Endodermal cell (in vitro differentiated cells): ENCODE measurements around the gene PBX4. TPM values are rescaled to one million over a fixed set of nuclear protein-coding genes. Genes with fewer than 3 reads are reported as not detected.
"Not testable (repeated sequence)": the region's sequence is repeated elsewhere in the genome, so short reads cannot be mapped to it uniquely, and the experiment has no call there.

Source experiments
- DNase-seq: peaks from one replicate; pipeline ENCODE4 v3.0.0-alpha.2; 2017
- H3K27ac ChIP-seq: 2 replicates; pipeline ENCODE4 v1.5.1; 2013; ENCODE audit warnings: mild to moderate bottlenecking, low read depth, low read length, moderate library complexity
- H3K27me3 ChIP-seq: 2 replicates; pipeline ENCODE4 v1.6.1; 2013; ENCODE audit warnings: mild to moderate bottlenecking, low read length, moderate library complexity; ENCODE audit not compliant: insufficient read depth, control insufficient read depth, poor library complexity, severe bottlenecking
- H3K36me3 ChIP-seq: 2 replicates; pipeline ENCODE4 v1.7.0; 2013; ENCODE audit warnings: mild to moderate bottlenecking, low read length, moderate library complexity; ENCODE audit not compliant: control insufficient read depth, insufficient read depth
- H3K4me1 ChIP-seq: one replicate; pipeline ENCODE4 v1.7.0; 2013; ENCODE audit warnings: low read length; ENCODE audit not compliant: control insufficient read depth, insufficient read depth
- H3K4me3 ChIP-seq: 2 replicates; pipeline ENCODE4 v1.5.1; 2013; ENCODE audit warnings: mild to moderate bottlenecking, low read length, moderate library complexity
- H3K9ac ChIP-seq: 2 replicates; pipeline ENCODE4 v1.6.1; 2013; ENCODE audit warnings: mild to moderate bottlenecking, low read length, moderate library complexity; ENCODE audit not compliant: poor library complexity, severe bottlenecking; ENCODE audit errors: extremely low read depth
- H3K9me3 ChIP-seq: 2 replicates; pipeline ENCODE4 v1.6.1; 2013; ENCODE audit warnings: mild to moderate bottlenecking, low read length, moderate library complexity; ENCODE audit not compliant: control insufficient read depth
- H3K27ac Mint-ChIP-seq: 2 replicates; pipeline ENCODE4 v1.8.0; 2020; ENCODE audit warnings: mixed read lengths
- H3K27me3 Mint-ChIP-seq: 2 replicates; pipeline ENCODE4 v1.8.0; 2021; ENCODE audit warnings: mild to moderate bottlenecking, mixed read lengths; ENCODE audit not compliant: insufficient read depth
- H3K36me3 Mint-ChIP-seq: 2 replicates; pipeline ENCODE4 v1.8.0; 2020; ENCODE audit warnings: low read depth, mixed read lengths
- H3K4me1 Mint-ChIP-seq: 2 replicates; pipeline ENCODE4 v1.8.0; 2020; ENCODE audit warnings: mixed read lengths
- H3K4me3 Mint-ChIP-seq: 2 replicates; pipeline ENCODE4 v1.8.0; 2020; ENCODE audit warnings: mild to moderate bottlenecking, moderate library complexity, mixed read lengths
- H3K9me3 Mint-ChIP-seq: 2 replicates; pipeline ENCODE4 v1.8.0; 2020; ENCODE audit warnings: mild to moderate bottlenecking, mixed read lengths
- CTCF ChIP-seq: fragments of 200-600 bp; sonication (generic); conservative IDR thresholded peaks from 2 replicates; pipeline ENCODE4 v1.5.0; 2021; ENCODE audit warnings: antibody characterized with exemption, mild to moderate bottlenecking
- WGBS, 2 experiments: methylation state at CpG; one replicate each; pipeline versions ENCODE4 v1.1.5 to v1.1.7; 2013; ENCODE audit warnings: missing lambda C conversion rate in 2 of 2, mixed read lengths in 1 of 2; ENCODE audit not compliant: insufficient coverage in 1 of 2, insufficient read length in 1 of 2; 5-methylcytosine and 5-hydroxymethylcytosine counted together
- total RNA-seq, 2 donors: library from RNA; stranded (reverse); fragmentation: NEBNext Ultra II Directional in 1 of 2; extraction: Animal tissue kit (Norgen Biotek cat#: 25700) in 1 of 2; gene quantifications; 2 replicates in 1 of 2; 3 replicates in 1 of 2; pipeline ENCODE4 v1.2.1, GENCODE V29; 2021

The PBX4 gene
- total RNA-seq, 2 donors from 2014 or later = 4.1 to 8.6 TPM

GRCh38 chr19:19600793-19601330 lies 17.6 kb downstream of the PBX4 start:
- DNase-seq = no peak
- no peaks in the 10 kb centered on the region for H3K9me3 ChIP-seq
- Mint-ChIP-seq H3K4me1 (peaks cover 5% of the 10 kb centered on the region), H3K4me3 (no peak overlapping the region), H3K36me3 (no peaks in the 10 kb centered on the region), H3K27ac (no peak overlapping the region), H3K9me3 (no peaks in the 10 kb centered on the region), H3K27me3 (no peaks in the 10 kb centered on the region)
- no peak overlapping the region for H3K9ac ChIP-seq
- no peak overlapping the region for H3K4me3 ChIP-seq
- H3K27ac ChIP-seq = no peak overlapping the region
- TF ChIP-seq CTCF = no peak
- 95% methylated on average over 1 of the region's 1 CpG; no CpG with 5 or more reads in 1 of the 2 experiments for WGBS, 2 experiments
- peaks cover 5% of the 10 kb centered on the region for H3K36me3 ChIP-seq
- no peaks in the 10 kb centered on the region for H3K27me3 ChIP-seq
- H3K4me1 ChIP-seq = no peaks in the 10 kb centered on the region

- not testable (repeated sequence) for H3K27me3 Mint-ChIP-seq, H3K4me1 Mint-ChIP-seq, DNase-seq, H3K4me1 ChIP-seq, H3K9me3 Mint-ChIP-seq, H3K4me3 ChIP-seq, H3K4me3 Mint-ChIP-seq, H3K36me3 Mint-ChIP-seq, H3K9me3 ChIP-seq, H3K27ac Mint-ChIP-seq, H3K9ac ChIP-seq, H3K27ac ChIP-seq, H3K36me3 ChIP-seq, H3K27me3 ChIP-seq
- WGBS, 2 experiments = 95% methylated on average over 13 to 20 of the region's 20 CpGs
Observed at GRCh38 chr19:19598728-19599451, 19.6 kb downstream of the PBX4 start.

- Histone ChIP-seq H3K9ac (no peak overlapping the region), H3K4me1 (no peaks in the 10 kb centered on the region), H3K4me3 (no peak overlapping the region), H3K27ac (no peak overlapping the region), H3K9me3 (no peaks in the 10 kb centered on the region), H3K27me3 (no peaks in the 10 kb centered on the region), H3K36me3 (peaks cover 5% of the 10 kb centered on the region)
- WGBS, 2 experiments = 86 to 95% methylated on average over 5 to 8 of the region's 8 CpGs
- Mint-ChIP-seq H3K27me3 (no peaks in the 10 kb centered on the region), H3K36me3 (no peaks in the 10 kb centered on the region), H3K9me3 (no peaks in the 10 kb centered on the region), H3K4me1 (peaks cover 6% of the 10 kb centered on the region), H3K4me3 (no peak overlapping the region), H3K27ac (no peak overlapping the region)
- DNase-seq = no peak
- TF ChIP-seq CTCF = no peak
Observed at GRCh38 chr19:19597809-19598306, 20.6 kb downstream of the PBX4 start.
